ENCODE data around the gene PDE5A. TPM values are rescaled to one million over a fixed set of nuclear protein-coding genes. Genes with fewer than 3 reads are reported as not detected.
A peak's percentile ranks its signal among the peaks of the same experiment; 100 is the strongest.
"Not testable (repeated sequence)": the region's sequence is repeated elsewhere in the genome, so short reads cannot be mapped to it uniquely, and the experiment has no call there.

The PDE5A gene
- total RNA-seq, 2 donors from 2014 or later = 7.6 to 8.9 TPM

DNA sequence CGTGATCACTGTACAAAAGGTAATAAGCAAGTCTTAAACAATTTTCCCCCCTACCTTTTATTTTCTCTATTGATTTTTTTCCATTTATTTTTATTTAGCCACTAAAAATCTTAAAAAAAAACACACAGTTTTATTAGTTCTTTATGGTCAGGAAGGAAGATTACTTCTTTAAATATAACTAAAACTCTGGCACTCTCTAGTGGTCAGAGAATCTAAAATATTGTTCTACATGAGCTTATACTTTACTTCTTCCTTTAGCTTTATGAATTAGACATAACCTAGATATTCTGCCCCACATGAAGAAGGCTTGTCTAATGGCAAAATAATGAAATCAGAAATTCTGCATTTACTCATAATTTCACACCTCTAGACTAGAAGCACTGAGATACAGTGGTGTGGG is 135.2 kb downstream of the PDE5A start:
- intact Hi-C loops (cut with DNase I) = no loop called here
- no peak for ATAC-seq
- DNase-seq = no peak

- ATAC-seq (no peak), DNase-seq (no peak)
- intact Hi-C loops (cut with DNase I) = no loop called here
Measured at GRCh38 chr4:119490335-119490734, 138.3 kb downstream of the PDE5A start.

- no peak for DNase-seq
- intact Hi-C loops (cut with DNase I) = no loop called here
- no peak for ATAC-seq
Measured at GRCh38 chr4:119489305-119489704, 139.3 kb downstream of the PDE5A start.

GRCh38 chr4:119480331-119480730 is 148.3 kb downstream of the PDE5A start:
- intact Hi-C loops (cut with DNase I) = no loop called here
- ATAC-seq (peak in 1 of 2 donors; percentile 34), DNase-seq (no peak)

- no peak for ATAC-seq
- no peak for DNase-seq
- intact Hi-C loops (cut with DNase I) = no loop called here
Measured at GRCh38 chr4:119479835-119480234, 148.8 kb downstream of the PDE5A start.

GRCh38 chr4:119479180-119479808 is 149.3 kb downstream of the PDE5A start:
- ATAC-seq (no peak), DNase-seq (no peak)
- intact Hi-C loops (cut with DNase I) = no loop called here

DNA sequence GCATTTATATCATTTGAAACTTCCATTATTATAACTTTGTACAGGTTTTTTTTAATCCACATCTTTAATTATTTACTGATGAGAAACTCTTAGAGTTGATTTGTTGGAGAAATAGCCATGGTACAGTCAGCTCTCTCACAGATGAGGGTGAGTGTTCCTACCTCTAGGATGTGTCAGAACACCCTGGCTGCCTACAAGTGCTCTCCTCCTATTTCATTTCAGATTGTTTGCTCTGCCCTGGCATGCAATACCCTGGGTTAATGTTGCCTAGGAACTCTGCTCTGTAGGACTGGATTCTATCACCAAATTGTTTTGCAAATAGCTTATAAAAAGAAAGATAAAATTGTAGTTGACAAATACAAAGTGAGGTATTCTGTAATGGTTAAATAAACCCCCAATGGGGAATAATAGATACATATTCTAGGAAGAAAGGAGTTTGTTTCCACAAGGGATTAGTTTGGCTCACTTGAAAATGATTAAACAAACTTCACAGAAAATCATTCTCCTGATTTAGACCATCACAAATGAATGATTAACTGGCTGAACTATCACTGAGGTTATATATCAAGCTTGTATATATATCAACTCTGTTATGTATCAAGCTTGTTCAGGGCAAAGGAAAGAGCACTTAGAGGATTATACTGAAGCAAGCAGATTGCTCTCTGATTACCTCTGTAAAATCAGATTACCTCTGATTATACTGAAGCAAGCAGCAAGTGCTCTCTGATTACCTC is 150.0 kb downstream of the PDE5A start:
- DNase-seq = no peak
- intact Hi-C loops (cut with DNase I) = no loop called here
- no peak for ATAC-seq

DNA sequence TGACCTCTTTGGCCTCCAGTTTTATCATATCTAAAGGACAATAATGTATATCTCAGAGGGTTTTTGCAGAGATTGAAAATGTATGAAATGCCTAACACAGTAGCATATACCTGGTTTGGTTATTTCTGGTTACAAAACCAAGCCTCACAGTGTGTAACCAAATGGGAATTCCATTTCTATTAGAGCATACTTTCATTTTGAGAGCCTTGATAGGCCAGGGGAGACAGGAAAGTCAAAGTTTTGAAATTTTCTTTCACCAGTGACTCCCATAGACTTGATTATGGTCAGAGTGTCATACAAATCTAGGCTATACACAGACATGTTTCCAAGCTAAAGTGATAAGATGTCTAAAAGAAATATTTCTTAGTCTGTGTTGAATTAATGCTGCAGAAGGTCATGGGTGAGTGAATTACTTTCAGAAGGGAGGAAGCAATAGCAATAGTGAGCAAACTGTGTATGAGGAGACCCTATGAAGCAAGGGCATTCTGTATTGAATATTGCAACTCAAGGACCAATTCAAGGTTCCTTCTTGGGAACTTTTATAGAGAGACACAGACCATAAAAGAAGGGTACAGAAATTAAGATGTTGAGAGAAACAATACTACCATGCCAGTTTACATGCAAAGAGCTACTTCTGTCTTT is 151.1 kb downstream of the PDE5A start:
- DNase-seq (no peak), ATAC-seq (no peak)
- intact Hi-C loops (cut with DNase I) = no loop called here

- no peak for DNase-seq
- intact Hi-C loops (cut with DNase I) = no loop called here
- no peak for ATAC-seq
Measured at GRCh38 chr4:119471259-119471658, 157.3 kb downstream of the PDE5A start.

DNA sequence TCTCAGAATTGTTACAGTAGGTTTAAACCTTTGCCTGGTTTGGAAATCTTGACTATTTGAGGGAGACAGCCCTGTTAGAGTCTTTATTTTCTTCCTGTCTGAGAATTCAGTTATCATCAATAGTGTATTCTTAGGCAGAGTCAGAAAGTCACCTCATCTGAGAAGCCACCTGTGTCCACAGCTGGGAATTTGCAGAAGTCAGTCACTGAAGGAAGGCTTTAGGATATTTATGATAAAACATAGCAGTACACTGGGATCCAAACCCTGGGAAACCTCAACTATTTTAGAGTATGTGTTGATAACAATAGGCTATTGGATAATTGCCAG is 157.9 kb downstream of the PDE5A start:
- DNase-seq; intact Hi-C loops (cut with DNase I); ATAC-seq: not testable (repeated sequence)

DNA sequence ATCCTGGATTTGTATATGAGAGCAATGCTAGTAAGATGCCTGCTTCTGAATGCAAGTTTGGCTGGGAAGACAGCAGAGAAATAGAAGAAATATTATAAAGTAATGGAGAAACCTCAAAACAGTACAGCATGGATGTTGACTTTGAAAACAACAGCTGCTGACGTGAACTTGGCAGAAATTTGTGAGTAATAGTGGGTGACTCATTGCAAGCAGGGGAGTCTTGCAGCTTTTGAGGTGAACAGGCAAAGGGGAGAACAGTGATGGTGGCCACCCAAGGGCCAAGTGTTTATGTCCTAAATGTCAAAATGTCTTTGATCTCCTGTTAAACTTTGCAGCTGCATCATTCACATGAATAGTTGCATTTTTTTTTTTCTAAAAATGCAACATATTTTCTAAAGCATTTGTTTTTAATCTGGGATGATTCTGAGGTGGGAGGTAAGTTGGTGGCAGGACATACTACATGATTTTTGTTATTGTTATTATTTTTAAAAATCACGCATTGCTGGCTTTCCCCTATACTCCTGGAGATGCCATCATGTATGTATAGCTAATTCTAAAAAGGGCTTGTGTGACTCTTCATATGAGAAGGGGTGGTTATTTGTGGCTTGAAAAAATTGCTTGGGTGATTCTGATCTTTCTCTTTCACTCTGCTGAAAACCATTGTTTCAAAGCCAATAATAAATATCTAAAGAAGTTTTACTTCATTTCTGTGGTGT is 158.4 kb downstream of the PDE5A start:
- DNase-seq; intact Hi-C loops (cut with DNase I): not testable (repeated sequence)
- peak in 1 of 2 donors; percentile 44 for ATAC-seq

DNA sequence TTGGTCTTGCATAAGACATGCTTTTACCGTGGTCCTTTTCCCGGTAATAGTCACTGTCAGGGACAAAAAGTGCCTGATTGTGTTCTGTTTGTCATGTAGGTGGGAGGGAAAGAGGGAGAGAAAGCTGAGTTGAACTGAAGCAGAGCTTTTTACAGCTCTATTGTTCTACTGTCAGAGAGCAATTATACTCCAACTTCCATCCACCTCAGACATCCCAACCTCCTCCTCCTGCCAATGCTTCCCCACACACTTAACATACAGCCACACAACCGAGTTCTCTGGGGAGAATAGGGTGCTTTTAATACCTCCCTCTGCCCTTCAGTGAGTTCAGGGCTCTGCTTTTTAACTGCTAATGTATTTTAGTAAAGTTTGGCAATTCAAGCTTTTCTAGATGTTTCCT is 159.6 kb downstream of the PDE5A start:
- ATAC-seq; DNase-seq; intact Hi-C loops (cut with DNase I): not testable (repeated sequence)

DNA sequence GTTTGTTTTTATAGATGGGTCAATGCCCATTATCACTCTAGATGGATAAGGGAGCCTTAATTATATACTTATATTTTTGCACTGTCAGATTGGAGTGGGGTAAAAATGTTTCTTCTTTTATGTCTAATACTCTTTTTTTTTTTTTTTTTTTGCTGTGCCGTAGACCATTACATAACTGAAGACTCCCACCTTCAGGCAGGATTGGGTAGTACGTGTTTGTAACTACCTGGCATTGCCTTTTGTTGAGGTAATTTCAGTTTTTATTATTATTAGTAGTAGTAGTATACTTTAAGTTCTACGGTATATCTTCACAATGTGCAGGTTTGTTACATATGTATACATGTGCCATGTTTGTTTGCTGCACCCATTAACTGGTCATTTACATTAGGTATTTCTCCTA is 165.9 kb downstream of the PDE5A start:
- ATAC-seq; DNase-seq; intact Hi-C loops (cut with DNase I): not testable (repeated sequence)

DNA sequence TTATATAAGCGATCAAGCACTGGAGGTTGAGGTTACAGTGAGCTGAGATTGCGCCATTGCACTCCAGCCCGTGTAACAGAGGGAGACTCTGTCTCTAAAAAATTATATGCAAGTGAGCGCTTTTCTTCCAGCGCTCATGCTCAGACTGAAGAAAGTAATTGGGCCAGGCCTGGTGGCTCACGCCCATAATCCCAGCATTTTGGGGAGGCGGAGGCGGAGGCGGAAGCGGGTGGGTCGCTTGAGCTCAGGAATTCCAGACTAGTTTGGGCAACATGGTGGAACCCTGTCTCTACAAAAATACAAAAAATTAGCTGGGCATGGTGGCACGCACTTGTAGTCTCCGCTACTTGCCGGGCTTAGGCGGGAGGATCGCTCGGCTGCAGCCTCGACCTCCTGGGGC is 172.9 kb downstream of the PDE5A start:
- DNase-seq; ATAC-seq; intact Hi-C loops (cut with DNase I): not testable (repeated sequence)

- DNase-seq (peak; percentile 96), ATAC-seq (peak; percentile 100)
- intact Hi-C loops (cut with DNase I) = not testable (repeated sequence)
Measured at GRCh38 chr4:119454491-119455270, 173.9 kb downstream of the PDE5A start.

DNA sequence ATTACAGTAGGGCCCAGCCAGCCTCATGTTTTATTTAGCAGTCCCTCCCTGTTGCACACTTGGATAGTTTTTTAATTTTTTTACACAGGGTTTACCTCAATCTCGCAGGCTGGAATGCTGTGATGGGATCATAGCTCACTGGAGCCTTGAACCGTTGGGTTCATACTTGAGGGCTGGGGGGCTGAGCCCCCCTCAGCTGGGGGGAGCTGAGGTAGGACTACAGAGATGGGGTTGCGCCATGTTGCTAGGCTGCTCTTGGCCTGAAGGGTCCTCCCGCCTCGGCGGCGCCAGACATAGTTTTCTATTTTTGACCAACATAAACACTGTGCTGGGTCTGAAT is 174.5 kb downstream of the PDE5A start:
- not testable (repeated sequence) for DNase-seq

GRCh38 chr4:119453286-119453685 is 175.3 kb downstream of the PDE5A start:
- ATAC-seq; DNase-seq; intact Hi-C loops (cut with DNase I): not testable (repeated sequence)

More for the DNA sequence above, 174.5 kb downstream of the PDE5A start:
- ATAC-seq = peak; percentile 24 to 52
- intact Hi-C loops (cut with DNase I) = not testable (repeated sequence)

DNA sequence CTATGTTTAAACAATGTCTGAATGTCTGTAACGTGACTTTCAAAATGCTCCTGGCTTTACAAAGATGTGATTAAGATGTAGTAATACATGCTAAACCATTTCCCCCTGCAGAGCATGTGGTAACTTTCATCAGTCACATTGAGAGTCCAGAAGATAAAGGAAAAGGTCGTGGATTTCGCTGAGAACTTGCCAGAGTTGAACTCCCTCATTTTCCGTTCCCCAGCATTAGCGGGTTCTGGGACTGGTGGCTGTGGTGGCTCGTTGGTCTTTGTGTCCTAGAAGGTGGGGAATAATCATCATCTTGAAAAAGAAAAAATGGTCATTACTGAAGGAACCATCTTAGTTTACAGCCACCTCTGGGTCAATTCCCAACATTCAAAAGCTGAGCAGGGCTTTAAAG is 178.8 kb downstream of the PDE5A start:
- ATAC-seq; intact Hi-C loops (cut with DNase I); DNase-seq: not testable (repeated sequence)
